SK-MEL-5 (cell line): ENCODE measurements around the gene NPIPA7. TPM values are rescaled to one million over a fixed set of nuclear protein-coding genes. Genes with fewer than 3 reads are reported as not detected.
"Not testable (repeated sequence)": the region's sequence is repeated elsewhere in the genome, so short reads cannot be mapped to it uniquely, and the experiment has no call there.

Source experiments
- DNase-seq: peaks from one replicate; pipeline ENCODE4 v3.0.0-alpha.2; 2016; ENCODE audit warnings: low read depth, low spot score
- in situ Hi-C: cut with HindIII; loops from 2 replicates; pipeline ENCODE4 v1.10.0; 2016; ENCODE audit warnings: low sequenced_read_pairs, high pct_unique_total_duplicates, low pct_unique_long_range_greater_than_20kb
- small RNA-seq, 2 experiments: library from RNA; depleted of rRNA; stranded (forward); fragments of <200 nt; gene quantifications; one replicate each; pipeline ENCODE3, GENCODE V24; 2014
- total RNA-seq: library from RNA; depleted of rRNA; stranded (reverse); fragments of >200 nt; shearing (Covaris generic); gene quantifications from 2 replicates; pipeline ENCODE4 v1.2.3, GENCODE V29; 2014; rRNA removed

Gene NPIPA7
- total RNA-seq, 1 experiment from 2014 or later, result 2.8 TPM

GRCh38 chr16:16405421-16405820 is 26.5 kb downstream of the NPIPA7 start:
- in situ Hi-C loops, result not testable (repeated sequence)

GRCh38 chr16:16408430-16408829 is 29.5 kb downstream of the NPIPA7 start:
- DNase-seq, in situ Hi-C loops: not testable (repeated sequence)

More at GRCh38 chr16:16405421-16405820, 26.5 kb downstream of the NPIPA7 start:
- DNase-seq, result not testable (repeated sequence)

- DNase-seq, in situ Hi-C loops: not testable (repeated sequence)
Observed at GRCh38 chr16:16413773-16414172, 34.8 kb downstream of the NPIPA7 start.

GRCh38 chr16:16417071-16417470 is 38.1 kb downstream of the NPIPA7 start:
- in situ Hi-C loops, DNase-seq: not testable (repeated sequence)

- DNase-seq, in situ Hi-C loops: not testable (repeated sequence)
Observed at GRCh38 chr16:16417914-16418544, 39.1 kb downstream of the NPIPA7 start.

- in situ Hi-C loops, DNase-seq: not testable (repeated sequence)
Observed at GRCh38 chr16:16420515-16420914, 41.6 kb downstream of the NPIPA7 start.

- DNase-seq, in situ Hi-C loops: not testable (repeated sequence)
Observed at GRCh38 chr16:16425146-16425545, 46.2 kb downstream of the NPIPA7 start.

GRCh38 chr16:16431135-16431534 is 52.2 kb downstream of the NPIPA7 start:
- in situ Hi-C loops, DNase-seq: not testable (repeated sequence)

- in situ Hi-C loops, DNase-seq: not testable (repeated sequence)
Observed at GRCh38 chr16:16434711-16435110, 55.8 kb downstream of the NPIPA7 start.

GRCh38 chr16:16441401-16441800 is 62.5 kb downstream of the NPIPA7 start:
- in situ Hi-C loops, result not testable (repeated sequence)

More at GRCh38 chr16:16441401-16441800, 62.5 kb downstream of the NPIPA7 start:
- DNase-seq, result not testable (repeated sequence)

Small RNA genes lying within 50 kb of the gene (small RNA-seq; reads per million reads assigned to genes)
- 0 reads per million in 2 experiments for gene AC138969.3
- gene MIR6511A3, result 0 reads per million in 2 experiments
- 0 reads per million in 2 experiments for gene MIR6770-2

Other genes with a start within 250 kb of the NPIPA7 start
- gene ABCC6, start 155.6 kb upstream of the NPIPA7 start, total RNA-seq, result 0.24 TPM in 1 of 2 replicates, not detected in the other
- 18.0 and 36.8 TPM in 2 replicates for gene NOMO3, start 146.6 kb upstream of the NPIPA7 start, total RNA-seq